LNCAP (cell line): ENCODE measurements around the gene PRDX2.

Experiments
- TF ChIP-seq, protein P1 (sequence below): fragments of 450-650 bp; IDR thresholded peaks from 2 replicates; pipeline ENCODE4 v1.5.1; 2017; ENCODE audit warnings: mild to moderate bottlenecking

The PRDX2 gene

DNA sequence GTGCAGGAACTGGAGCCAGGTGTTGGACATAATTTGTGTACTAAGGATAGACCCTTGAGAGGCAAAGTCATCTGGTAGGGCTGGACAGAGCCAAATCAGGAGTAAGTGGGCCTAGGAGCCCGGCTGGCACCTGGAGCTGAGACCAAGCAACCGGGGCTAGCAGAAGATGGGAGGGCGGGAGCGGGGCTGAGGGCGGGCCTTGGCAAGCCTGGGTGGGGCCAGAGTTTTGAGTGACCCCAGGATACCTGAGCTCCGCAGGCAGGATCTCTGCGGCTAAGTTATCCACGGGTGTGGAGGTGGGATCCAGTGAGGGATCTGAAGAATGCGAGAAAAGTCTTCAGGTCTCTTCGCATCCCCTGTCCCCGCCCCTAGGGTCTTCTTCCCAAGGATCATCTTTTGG lies 34.5 kb downstream of the PRDX2 start:
- TF ChIP-seq, protein P1, sequence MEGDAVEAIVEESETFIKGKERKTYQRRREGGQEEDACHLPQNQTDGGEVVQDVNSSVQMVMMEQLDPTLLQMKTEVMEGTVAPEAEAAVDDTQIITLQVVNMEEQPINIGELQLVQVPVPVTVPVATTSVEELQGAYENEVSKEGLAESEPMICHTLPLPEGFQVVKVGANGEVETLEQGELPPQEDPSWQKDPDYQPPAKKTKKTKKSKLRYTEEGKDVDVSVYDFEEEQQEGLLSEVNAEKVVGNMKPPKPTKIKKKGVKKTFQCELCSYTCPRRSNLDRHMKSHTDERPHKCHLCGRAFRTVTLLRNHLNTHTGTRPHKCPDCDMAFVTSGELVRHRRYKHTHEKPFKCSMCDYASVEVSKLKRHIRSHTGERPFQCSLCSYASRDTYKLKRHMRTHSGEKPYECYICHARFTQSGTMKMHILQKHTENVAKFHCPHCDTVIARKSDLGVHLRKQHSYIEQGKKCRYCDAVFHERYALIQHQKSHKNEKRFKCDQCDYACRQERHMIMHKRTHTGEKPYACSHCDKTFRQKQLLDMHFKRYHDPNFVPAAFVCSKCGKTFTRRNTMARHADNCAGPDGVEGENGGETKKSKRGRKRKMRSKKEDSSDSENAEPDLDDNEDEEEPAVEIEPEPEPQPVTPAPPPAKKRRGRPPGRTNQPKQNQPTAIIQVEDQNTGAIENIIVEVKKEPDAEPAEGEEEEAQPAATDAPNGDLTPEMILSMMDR: no peak

DNA sequence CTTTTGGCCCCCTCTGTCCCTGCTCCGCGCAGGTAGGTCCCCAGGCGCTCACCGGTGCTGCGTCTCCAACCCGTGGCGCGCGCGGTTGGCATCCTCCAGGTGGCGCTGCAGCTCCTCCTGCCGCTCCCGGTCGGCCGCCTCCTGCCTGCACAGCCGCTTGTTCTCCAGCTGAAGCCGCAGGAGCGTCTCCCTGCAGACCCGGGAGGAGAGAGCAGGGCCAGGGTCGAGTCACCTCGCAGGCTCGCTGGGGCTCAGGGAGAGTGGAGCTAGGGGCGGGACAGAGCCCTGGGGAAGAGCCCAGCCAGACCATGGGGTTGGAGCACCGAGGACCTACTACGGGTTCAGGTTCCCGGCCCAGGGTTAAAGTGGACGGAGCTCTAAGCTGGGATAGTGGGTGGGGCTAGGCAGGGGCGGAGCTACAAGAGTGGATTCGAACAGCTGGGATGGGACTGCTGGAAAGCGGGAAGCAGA lies 35.5 kb downstream of the PRDX2 start:
- TF ChIP-seq, protein P1: peak; percentile 76

DNA sequence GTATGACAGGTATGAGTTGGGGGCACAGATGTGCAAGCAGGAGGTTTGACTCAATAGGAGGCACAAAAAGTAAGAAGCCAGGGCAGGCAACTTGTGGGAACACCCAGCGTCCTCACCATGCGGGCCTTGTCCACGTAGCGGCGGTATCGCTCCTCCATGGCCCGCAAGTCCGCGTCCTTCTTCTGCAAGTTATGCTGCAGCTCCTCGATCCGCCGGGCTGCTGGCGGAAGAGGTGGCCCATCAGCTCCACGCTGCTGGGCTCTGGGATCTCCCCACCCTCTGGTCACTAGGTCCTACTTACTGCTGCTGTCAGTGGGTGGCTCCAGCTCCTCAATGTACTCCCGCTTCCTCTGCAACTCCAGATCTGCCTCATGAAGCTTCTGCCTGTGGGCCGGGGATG lies 36.9 kb downstream of the PRDX2 start:
- TF ChIP-seq, protein P1: no peak

DNA sequence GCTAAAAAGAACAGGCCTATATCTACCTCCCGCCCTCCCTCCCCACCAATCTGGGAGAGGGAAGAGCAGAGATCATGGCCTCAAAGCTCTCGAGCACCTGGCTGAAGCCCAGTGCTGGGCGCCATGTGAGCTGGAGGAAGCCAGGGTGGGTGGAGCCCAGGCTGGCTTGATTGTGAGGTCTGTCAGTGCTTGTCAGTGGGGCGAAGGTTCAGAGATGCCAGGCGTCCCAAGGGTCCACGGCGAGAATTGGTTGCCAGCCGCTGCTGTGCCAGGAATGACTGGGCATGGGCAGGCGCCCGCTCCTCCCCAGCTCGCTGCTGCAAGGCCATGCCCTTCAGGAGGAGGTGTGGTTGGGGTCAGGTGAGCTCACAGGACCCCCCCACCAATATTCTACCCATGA lies 38.5 kb downstream of the PRDX2 start:
- TF ChIP-seq, protein P1: no peak

DNA sequence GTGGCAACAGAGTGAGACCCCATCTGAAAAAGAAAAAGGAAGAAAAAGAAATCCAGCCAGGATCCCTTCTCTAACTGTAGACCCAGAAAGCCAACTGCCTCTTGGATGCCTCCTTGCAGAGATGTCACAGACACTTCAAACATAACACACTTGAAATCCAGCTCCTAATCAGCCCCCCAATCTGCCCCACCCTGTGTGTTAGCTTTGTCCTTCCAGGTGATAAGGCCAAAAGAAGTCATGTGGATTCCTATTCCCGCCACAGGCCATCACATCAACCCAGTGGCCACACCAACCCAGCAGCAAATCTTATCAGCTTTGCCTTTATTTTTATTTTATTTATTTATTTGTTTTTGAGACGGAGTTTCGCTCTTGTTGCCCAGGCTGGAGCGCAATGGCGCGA lies 41.9 kb downstream of the PRDX2 start:
- TF ChIP-seq, protein P1: no peak

DNA sequence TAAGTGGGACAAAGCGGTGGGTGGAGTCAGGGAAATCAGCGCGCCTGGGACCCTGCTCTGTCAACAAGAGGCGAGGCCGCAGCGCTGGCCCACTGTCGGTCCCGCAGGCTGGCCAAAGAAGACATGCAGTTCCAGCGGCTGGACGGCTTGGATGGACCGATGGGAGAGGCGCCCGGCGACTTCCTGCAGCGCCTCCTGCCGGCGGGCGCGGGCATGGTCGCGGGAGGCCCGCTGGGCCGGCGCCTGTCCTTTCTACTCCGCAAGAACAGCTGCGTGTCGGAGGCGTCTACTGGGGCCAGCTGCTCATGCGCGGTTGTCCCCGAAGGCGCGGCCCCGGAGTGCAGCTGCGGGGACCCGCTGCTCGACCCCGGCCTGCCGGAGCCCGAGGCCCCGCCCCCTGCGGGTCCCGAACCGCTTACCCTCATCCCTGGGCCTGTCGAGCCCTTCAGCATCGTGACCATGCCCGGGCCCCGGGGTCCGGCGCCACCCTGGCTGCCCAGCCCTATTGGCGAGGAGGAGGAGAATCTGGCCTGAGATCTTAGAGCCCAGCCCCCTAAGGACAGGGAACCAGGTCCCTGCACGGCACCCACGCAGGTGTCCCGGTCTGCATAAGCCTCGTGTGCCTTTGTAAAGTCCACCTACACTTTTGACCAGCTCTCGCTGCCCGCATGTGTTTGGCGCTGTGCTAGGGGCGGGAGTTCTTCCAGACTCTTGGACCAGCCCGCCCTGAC lies 43.9 kb downstream of the PRDX2 start:
- TF ChIP-seq, protein P1: peak; percentile 93

DNA sequence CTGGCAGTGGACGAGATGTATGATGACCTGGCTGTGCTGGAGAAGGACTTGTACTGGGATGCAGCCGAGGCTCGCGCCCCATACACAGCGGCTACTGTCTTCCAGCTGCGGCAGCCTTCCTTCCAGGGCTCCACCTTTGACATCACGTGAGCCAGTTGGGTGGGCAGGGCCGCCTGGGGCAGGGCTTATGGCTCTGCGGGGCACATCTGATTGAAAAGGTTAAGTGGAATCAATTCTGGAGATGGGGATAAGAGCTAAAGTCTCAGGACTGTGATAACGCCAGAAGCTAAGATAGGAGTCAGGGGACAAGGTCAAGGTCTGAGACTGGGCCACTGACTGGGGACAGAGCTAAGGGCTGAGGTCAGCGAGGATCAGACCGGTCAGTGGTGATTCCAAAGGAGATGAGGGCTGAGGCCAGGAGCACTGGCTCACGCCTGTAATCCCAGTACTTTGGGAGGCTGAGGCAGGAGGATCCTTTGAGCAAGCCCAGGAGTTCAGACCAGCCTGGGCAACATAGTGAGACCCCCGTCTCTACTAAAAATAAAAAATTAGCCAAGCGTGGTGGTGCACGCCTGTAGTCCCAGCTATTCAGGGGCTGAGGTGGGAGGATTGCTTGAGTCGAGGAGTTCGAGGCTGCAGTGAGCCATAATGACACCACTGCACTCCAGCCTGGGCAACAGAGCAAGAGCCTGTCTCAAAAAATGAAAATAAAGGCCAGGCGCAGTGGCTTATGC lies 45.3 kb downstream of the PRDX2 start:
- TF ChIP-seq, protein P1: no peak
